Thoracic aorta endothelial cell (primary cell): ENCODE measurements around the gene HPGD. TPM values are rescaled to one million over a fixed set of nuclear protein-coding genes. Genes with fewer than 3 reads are reported as not detected.

Experiments
- total RNA-seq: library from RNA; depleted of rRNA; stranded (reverse); fragments of >200 nt; gene quantifications from 2 replicates; pipeline ENCODE4 v1.2.3, GENCODE V29; 2012

Gene HPGD
- not detected in 2 replicates for total RNA-seq

GRCh38 chr4:174522183-174523024 lies at the start of gene HPGD:
Gene HPGD, minus strand, starts transcription at chr4:174522488. Its CDS starts 37 bp downstream, at chr4:174522451.

Other genes with a start within 250 kb of the HPGD start
- gene FBXO8, start 238.8 kb downstream of the HPGD start, total RNA-seq, result 18.6 and 21.7 TPM in 2 replicates
- gene CEP44, start 238.6 kb downstream of the HPGD start, total RNA-seq, result 20.9 and 25.8 TPM in 2 replicates